ENCODE data around the gene SIRPD.

Gene SIRPD

DNA sequence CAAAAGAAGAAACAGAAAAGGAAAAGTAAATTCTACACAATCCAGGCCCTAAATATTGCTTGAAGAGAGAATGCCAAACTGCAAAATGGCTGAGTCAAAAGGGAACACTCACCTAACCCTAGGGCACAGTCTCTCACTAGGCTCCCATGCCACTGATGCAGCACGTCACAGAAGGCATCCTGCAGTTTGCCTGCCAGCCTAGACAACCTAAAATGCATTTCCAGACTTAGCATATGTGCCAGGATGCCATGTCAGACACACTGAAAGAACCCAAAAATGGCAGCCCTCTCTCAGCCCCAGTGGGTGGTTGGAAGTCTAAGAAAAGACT lies 10.6 kb upstream of the SIRPD start:
- no peak overlapping the region for H3K4me3 ChIP-seq (ENCODE audit: low read length)
- no peaks in the 10 kb centered on the region for H3K9me3 ChIP-seq (ENCODE audit: control insufficient read depth, low read length)
- H3K9ac ChIP-seq (ENCODE audit: low read length): no peak overlapping the region
- no peaks in the 10 kb centered on the region for H3K27me3 ChIP-seq (ENCODE audit: control insufficient read depth, insufficient read depth, low read length)
- no peaks in the 10 kb centered on the region for H3K36me3 ChIP-seq (ENCODE audit: control insufficient read depth, insufficient read depth, low read length)
- H3K4me1 ChIP-seq (ENCODE audit: control insufficient read depth, insufficient read depth, low read length): no peaks in the 10 kb centered on the region

DNA sequence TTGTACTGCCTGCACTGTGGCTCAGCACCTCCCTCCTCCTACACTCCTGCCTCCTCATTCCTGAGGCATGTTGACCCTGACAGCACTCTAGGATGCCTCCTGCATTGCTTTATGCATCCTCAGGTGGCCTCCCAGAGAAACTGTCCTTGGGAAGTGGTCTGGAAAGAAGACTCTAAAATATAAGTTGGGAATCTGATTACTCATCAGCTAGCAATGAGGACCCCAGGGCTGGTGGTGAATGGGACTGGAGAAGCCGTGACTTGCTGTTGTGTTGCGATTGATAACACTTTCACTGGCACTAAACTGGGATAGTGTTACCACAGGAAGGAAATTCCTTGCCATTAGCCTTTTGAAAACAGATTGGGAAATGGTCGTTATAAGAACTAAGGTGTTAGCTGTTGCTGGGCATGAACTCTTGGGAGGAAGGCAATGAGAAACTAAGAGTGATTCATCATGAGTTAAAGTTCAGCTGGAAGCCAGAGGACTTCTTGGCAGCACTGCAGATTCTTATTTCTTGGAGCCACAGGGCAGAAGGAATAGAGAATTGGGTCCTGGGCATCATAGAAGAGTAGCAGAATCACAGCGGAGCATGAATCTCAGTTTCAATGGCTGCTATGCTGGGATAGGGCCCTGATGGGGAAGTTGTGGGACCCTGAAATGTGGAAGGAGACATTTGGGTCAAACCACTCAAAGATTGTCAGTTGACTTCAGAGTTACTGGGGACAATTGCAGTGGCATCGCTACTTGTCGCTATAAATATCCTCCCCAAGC lies 10.1 kb upstream of the SIRPD start:
- Histone ChIP-seq H3K36me3 (ENCODE audit: control insufficient read depth, insufficient read depth, low read length) (no peaks in the 10 kb centered on the region), H3K27me3 (ENCODE audit: control insufficient read depth, insufficient read depth, low read length) (no peaks in the 10 kb centered on the region), H3K9me3 (ENCODE audit: control insufficient read depth, low read length) (no peaks in the 10 kb centered on the region), H3K4me3 (ENCODE audit: low read length) (no peak overlapping the region), H3K4me1 (ENCODE audit: control insufficient read depth, insufficient read depth, low read length) (no peaks in the 10 kb centered on the region), H3K9ac (ENCODE audit: low read length) (no peak overlapping the region)

DNA sequence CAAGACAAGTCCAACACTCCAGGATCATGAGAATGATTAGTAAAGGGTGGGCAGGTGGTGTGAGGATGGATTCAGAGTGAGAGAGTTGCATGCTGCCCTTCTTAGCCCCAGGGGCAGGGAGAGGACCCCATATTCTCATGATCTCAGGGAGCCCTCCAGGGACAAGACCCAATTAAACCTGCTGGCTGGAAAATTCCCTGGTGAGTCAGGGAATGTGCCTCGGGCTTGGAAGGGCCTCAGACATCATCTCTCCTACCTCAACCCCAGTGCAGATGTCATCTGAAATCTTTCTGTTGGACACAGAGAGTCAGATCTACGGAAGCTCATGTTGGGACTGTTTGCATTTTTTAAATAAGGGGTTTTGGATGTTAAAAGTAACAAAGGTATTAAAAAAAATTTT lies 9.2 kb upstream of the SIRPD start:
- Histone ChIP-seq H3K36me3 (ENCODE audit: control insufficient read depth, insufficient read depth, low read length) (no peaks in the 10 kb centered on the region), H3K4me3 (ENCODE audit: low read length) (no peak overlapping the region), H3K4me1 (ENCODE audit: control insufficient read depth, insufficient read depth, low read length) (no peaks in the 10 kb centered on the region), H3K27me3 (ENCODE audit: control insufficient read depth, insufficient read depth, low read length) (no peaks in the 10 kb centered on the region), H3K9ac (ENCODE audit: low read length) (no peak overlapping the region), H3K9me3 (ENCODE audit: control insufficient read depth, low read length) (no peaks in the 10 kb centered on the region)

DNA sequence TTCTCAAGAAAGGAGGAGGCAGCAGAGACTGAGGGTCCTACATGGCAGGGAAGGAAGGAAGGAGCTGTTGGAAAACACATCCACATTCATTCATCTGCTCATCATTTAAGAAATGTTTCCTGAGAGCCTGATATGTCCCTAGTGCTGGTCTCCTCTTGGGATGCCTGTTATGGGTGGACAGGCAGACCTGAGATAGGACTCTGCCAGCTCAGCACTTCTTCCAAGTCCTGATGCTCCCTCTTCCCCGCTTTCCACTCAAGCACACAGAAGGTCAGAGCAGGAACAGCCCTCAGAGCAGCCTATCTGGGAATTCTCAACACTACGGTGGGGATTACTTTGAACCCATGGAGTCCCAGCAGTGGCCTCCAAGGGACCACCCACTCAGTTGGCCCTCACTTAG lies 8.0 kb upstream of the SIRPD start:
- Histone ChIP-seq H3K36me3 (ENCODE audit: control insufficient read depth, insufficient read depth, low read length) (no peaks in the 10 kb centered on the region), H3K9me3 (ENCODE audit: control insufficient read depth, low read length) (no peaks in the 10 kb centered on the region), H3K27me3 (ENCODE audit: control insufficient read depth, insufficient read depth, low read length) (no peaks in the 10 kb centered on the region), H3K4me1 (ENCODE audit: control insufficient read depth, insufficient read depth, low read length) (no peaks in the 10 kb centered on the region), H3K4me3 (ENCODE audit: low read length) (no peak overlapping the region), H3K9ac (ENCODE audit: low read length) (no peak overlapping the region)

DNA sequence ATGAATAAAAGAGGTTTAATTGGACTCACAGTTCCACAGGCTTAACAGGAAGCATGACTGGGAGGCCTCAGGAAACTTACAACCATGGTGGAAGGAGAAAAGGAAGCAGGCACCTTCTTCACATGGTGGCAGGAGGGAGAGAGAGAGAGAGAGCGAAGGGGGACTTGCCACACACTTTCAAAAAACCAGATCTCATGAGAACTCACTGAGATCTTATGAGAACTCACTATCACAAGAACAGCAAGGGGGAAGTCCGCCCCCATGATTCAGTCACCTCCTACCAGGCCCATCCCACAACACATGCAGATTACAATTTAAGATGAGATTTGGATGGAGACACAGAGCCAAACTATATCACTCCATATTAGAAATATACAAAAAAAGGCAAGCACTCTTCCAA lies 6.1 kb upstream of the SIRPD start:
- H3K9ac ChIP-seq (ENCODE audit: low read length): no peak overlapping the region
- H3K4me1 ChIP-seq (ENCODE audit: control insufficient read depth, insufficient read depth, low read length): no peaks in the 10 kb centered on the region
- no peaks in the 10 kb centered on the region for H3K36me3 ChIP-seq (ENCODE audit: control insufficient read depth, insufficient read depth, low read length)
- no peaks in the 10 kb centered on the region for H3K9me3 ChIP-seq (ENCODE audit: control insufficient read depth, low read length)
- H3K27me3 ChIP-seq (ENCODE audit: control insufficient read depth, insufficient read depth, low read length): no peaks in the 10 kb centered on the region
- no peak overlapping the region for H3K4me3 ChIP-seq (ENCODE audit: low read length)

DNA sequence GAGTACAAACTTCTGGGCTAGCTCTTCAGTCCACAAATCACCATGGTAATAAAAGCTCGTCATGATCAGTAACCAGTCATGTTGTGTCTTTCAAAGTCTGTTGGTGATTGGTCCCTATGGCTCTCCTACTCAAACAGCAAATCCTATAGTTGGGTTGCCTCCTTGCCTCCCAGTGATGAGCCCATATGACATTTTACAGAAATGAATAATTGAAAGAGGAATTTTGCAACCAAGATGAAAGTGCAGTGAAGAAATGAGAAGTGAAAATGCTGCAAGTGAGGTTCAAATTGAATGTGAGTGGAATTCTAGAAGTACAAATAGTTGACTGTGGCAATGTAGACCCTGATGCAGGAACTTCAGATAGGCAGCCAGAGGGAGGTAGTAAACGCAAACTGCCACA lies 5.1 kb upstream of the SIRPD start:
- Histone ChIP-seq H3K27me3 (ENCODE audit: control insufficient read depth, insufficient read depth, low read length) (no peaks in the 10 kb centered on the region), H3K4me3 (ENCODE audit: low read length) (no peak overlapping the region), H3K9ac (ENCODE audit: low read length) (no peak overlapping the region), H3K36me3 (ENCODE audit: control insufficient read depth, insufficient read depth, low read length) (no peaks in the 10 kb centered on the region), H3K4me1 (ENCODE audit: control insufficient read depth, insufficient read depth, low read length) (no peaks in the 10 kb centered on the region), H3K9me3 (ENCODE audit: control insufficient read depth, low read length) (no peaks in the 10 kb centered on the region)

DNA sequence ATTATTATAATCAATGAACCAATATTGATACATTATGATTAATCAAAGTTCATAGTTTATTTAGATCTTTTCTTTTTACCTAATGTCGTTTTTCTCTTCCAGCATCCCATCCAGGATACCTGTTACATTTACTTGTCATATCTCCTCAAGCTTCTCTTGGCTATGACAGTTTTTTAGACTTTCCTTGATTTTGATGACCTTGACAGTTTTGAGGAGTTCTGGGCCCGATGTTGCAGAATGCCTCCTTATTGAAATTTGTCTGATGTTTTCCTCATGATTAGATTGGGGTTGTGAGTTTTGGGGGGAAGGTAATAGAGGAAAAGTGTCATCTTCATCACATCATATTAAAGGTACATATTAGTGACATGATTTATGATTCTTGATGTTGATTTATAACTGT lies 3.8 kb upstream of the SIRPD start:
- Histone ChIP-seq H3K4me1 (ENCODE audit: control insufficient read depth, insufficient read depth, low read length) (no peaks in the 10 kb centered on the region), H3K9ac (ENCODE audit: low read length) (no peak overlapping the region), H3K36me3 (ENCODE audit: control insufficient read depth, insufficient read depth, low read length) (no peaks in the 10 kb centered on the region), H3K4me3 (ENCODE audit: low read length) (no peak overlapping the region), H3K27me3 (ENCODE audit: control insufficient read depth, insufficient read depth, low read length) (no peaks in the 10 kb centered on the region), H3K9me3 (ENCODE audit: control insufficient read depth, low read length) (no peaks in the 10 kb centered on the region)

DNA sequence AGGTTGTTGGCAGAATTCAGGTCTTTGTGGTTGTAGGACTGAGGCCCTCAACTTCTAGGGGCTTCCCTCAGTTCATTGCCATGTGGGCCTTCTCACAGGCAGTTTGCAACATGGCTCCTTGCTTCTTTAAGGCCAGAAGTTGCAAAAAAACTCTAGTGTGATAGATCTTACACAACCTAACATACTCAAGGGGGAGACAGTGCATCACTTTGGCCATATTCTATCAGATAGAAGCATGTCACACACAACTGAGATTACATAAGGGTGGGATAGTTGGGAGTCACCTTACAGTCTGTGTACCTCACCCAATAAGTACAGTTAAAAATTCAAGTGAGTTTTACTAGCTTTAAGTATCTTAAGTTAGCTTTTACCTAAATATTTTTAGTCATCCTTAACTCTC lies 1.6 kb downstream of the SIRPD start:
- Histone ChIP-seq H3K36me3 (ENCODE audit: control insufficient read depth, insufficient read depth, low read length) (no peaks in the 10 kb centered on the region), H3K4me1 (ENCODE audit: control insufficient read depth, insufficient read depth, low read length) (no peaks in the 10 kb centered on the region), H3K9ac (ENCODE audit: low read length) (no peak overlapping the region)

DNA sequence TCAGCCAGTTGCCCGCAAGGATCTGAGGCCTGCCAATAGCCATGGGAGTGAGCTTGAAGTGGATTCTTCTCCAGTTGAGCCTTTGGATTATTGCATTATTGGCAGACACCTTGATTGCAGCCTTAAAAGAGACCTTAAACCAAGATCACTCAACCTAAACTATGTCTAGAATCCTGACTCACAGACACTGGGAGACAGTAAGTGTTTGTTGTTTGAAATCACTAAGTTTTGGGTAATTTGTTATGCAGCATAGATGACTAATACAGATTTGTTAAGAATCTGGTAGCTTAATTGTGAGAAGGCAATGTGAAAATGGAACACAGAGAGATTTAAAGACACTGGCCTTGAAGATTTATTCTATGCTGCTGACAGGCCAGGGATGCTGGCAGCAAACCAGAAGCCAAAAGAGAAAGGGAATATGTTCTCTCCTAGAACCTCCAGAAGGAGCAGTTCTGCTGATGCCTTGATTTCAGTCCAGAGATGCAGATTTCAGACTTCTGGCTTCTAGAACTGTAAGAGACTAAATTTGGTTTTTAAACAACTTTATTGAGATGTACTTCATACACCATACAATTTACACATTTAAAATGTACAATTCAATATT lies 17.6 kb downstream of the SIRPD start:
- Histone ChIP-seq H3K27me3 (ENCODE audit: control insufficient read depth, insufficient read depth, low read length) (no peaks in the 10 kb centered on the region), H3K4me3 (ENCODE audit: low read length) (no peak overlapping the region), H3K9me3 (ENCODE audit: control insufficient read depth, low read length) (no peaks in the 10 kb centered on the region), H3K9ac (ENCODE audit: low read length) (no peak overlapping the region), H3K36me3 (ENCODE audit: control insufficient read depth, insufficient read depth, low read length) (no peaks in the 10 kb centered on the region), H3K4me1 (ENCODE audit: control insufficient read depth, insufficient read depth, low read length) (no peaks in the 10 kb centered on the region)

More for the DNA sequence above, 1.6 kb downstream of the SIRPD start:
- no peaks in the 10 kb centered on the region for H3K27me3 ChIP-seq (ENCODE audit: control insufficient read depth, insufficient read depth, low read length)
- no peaks in the 10 kb centered on the region for H3K9me3 ChIP-seq (ENCODE audit: control insufficient read depth, low read length)
- no peak overlapping the region for H3K4me3 ChIP-seq (ENCODE audit: low read length)

DNA sequence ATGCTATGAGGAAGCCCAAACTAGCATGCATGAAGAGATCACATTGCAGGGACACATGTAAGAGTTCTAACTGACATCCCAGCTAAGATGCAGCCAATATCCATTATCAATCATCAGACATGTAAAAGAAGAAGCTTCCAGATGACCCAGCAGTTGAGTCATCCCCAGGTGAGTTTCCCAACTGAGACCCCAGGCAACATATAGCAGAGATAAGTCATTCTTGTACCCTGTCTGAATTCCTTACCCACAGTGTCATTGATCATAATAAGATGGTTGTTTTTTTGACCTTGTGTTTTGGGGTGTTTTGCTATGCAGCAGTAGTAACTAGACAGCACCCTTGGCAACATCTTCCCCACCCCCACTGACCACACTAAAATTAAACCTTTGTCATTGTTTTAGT lies 18.9 kb downstream of the SIRPD start:
- Histone ChIP-seq H3K9ac (ENCODE audit: low read length) (no peak overlapping the region), H3K9me3 (ENCODE audit: control insufficient read depth, low read length) (no peaks in the 10 kb centered on the region), H3K36me3 (ENCODE audit: control insufficient read depth, insufficient read depth, low read length) (no peaks in the 10 kb centered on the region), H3K4me3 (ENCODE audit: low read length) (no peak overlapping the region), H3K27me3 (ENCODE audit: control insufficient read depth, insufficient read depth, low read length) (no peaks in the 10 kb centered on the region), H3K4me1 (ENCODE audit: control insufficient read depth, insufficient read depth, low read length) (no peaks in the 10 kb centered on the region)

DNA sequence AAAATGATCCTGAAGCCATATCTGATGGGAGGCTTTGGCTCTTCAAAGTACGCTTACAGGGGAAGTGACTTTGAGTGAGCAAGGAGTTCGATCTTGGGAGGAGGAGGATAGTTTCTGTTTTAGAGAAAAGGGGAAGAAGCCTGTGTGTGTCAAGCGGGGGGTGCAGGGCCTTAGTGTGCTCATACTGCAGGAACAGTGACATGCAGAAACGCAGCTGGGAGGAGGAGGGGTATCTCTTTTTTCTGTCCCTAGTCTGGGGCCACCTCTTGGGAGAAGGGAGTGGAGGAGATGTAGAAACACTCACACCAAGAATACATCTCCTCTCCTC lies 19.8 kb downstream of the SIRPD start:
- no peaks in the 10 kb centered on the region for H3K36me3 ChIP-seq (ENCODE audit: control insufficient read depth, insufficient read depth, low read length)
- H3K4me3 ChIP-seq (ENCODE audit: low read length): no peak overlapping the region
- no peak overlapping the region for H3K9ac ChIP-seq (ENCODE audit: low read length)
- H3K27me3 ChIP-seq (ENCODE audit: control insufficient read depth, insufficient read depth, low read length): no peaks in the 10 kb centered on the region
- no peaks in the 10 kb centered on the region for H3K4me1 ChIP-seq (ENCODE audit: control insufficient read depth, insufficient read depth, low read length)
- H3K9me3 ChIP-seq (ENCODE audit: control insufficient read depth, low read length): no peaks in the 10 kb centered on the region

DNA sequence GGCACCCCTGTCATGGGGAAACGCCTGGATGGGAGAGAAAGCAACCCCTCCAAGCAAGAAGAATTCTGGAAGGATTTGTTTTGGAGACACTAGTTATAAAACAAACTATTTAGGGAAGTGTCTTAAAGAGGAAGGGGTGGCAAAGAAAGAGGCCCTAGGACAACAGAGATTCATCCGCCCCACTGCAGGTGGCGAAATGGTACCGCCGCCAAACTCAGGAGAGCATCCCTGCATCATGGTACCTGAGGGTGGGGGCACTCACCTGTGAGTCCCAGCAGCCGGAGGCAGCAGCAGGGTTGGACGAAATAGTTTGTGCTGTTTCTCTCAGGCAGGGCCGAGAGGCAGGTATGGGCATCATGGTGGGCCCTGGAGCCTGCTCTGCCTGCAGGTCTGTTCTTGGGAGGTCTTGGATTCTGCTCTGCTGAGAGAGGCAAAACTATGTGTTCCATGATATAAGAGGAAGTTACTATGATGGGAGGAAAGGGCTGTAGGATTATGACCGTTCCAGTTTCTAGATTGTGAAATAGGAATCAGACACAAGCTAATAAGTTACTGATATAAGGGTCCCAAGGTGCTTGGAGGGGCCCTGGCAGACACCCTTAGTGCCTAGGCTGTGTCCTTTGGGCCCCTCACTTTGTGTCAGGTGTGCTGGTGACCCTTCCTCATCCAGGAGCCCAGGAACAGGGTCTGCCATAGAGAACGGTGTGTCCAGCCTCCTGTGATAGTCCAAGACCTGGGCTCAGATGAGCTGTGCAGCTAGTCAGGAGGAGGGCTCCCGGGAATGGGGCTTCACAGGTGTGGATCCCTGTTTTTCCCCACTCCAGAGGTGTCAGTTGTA lies 20.4 kb downstream of the SIRPD start:
- Histone ChIP-seq H3K4me1 (ENCODE audit: control insufficient read depth, insufficient read depth, low read length) (no peaks in the 10 kb centered on the region), H3K9ac (ENCODE audit: low read length) (no peak overlapping the region), H3K4me3 (ENCODE audit: low read length) (no peak overlapping the region), H3K27me3 (ENCODE audit: control insufficient read depth, insufficient read depth, low read length) (no peaks in the 10 kb centered on the region), H3K9me3 (ENCODE audit: control insufficient read depth, low read length) (no peaks in the 10 kb centered on the region), H3K36me3 (ENCODE audit: control insufficient read depth, insufficient read depth, low read length) (no peaks in the 10 kb centered on the region)

Measured in mucosa of stomach (tissue), 1 donor.